22Rv1 (cell line): Measurements from ENCODE around the gene CILP.

Experiments
- CTCF ChIP-seq: fragments of 450-650 bp; IDR thresholded peaks from 2 replicates; pipeline ENCODE4 v1.5.1; 2017; ENCODE audit warnings: mild to moderate bottlenecking
- ZFX ChIP-seq: fragments of 450-650 bp; IDR thresholded peaks from 2 replicates; pipeline ENCODE4 v1.6.1; 2017; ENCODE audit warnings: antibody characterized with exemption, borderline replicate concordance

- TF ChIP-seq CTCF (no peak), ZFX (no peak)
Observed at GRCh38 chr15:65215496-65215895, 4.2 kb upstream of the CILP start.
